Thymus (tissue), 11 donors: ENCODE data around the gene SP110. TPM values are rescaled to one million over a fixed set of nuclear protein-coding genes. Genes with fewer than 3 reads are reported as not detected.

ENCODE experiments used
- DNase-seq, 9 donors: peaks; one replicate each; pipeline ENCODE4 v3.0.0-alpha.2; 2013; ENCODE audit warnings: low spot score in 9 of 9, low read depth in 6 of 9, missing footprints in 1 of 9
- H3K27ac ChIP-seq, 2 donors: one replicate each; pipeline ENCODE4 v1.5.1; 2013; ENCODE audit warnings: control low read depth in 1 of 2, low read depth in 1 of 2, low read length in 1 of 2, mild to moderate bottlenecking in 1 of 2, moderate library complexity in 1 of 2
- H3K27me3 ChIP-seq, 2 donors: one replicate each; pipeline ENCODE4 v1.5.1; 2013; ENCODE audit warnings: low read length in 1 of 2; ENCODE audit not compliant: control insufficient read depth in 2 of 2, insufficient read depth in 1 of 2
- H3K36me3 ChIP-seq, 2 donors: one replicate each; pipeline ENCODE4 v1.5.1; 2013; ENCODE audit warnings: low read length in 1 of 2, mild to moderate bottlenecking in 1 of 2, moderate library complexity in 1 of 2; ENCODE audit not compliant: control insufficient read depth in 2 of 2, insufficient read depth in 2 of 2
- H3K4me1 ChIP-seq, 2 donors: one replicate each; pipeline ENCODE4 v1.5.1; 2013; ENCODE audit warnings: low read length in 2 of 2; ENCODE audit not compliant: control insufficient read depth in 2 of 2, insufficient read depth in 2 of 2
- H3K4me3 ChIP-seq, 2 donors: one replicate each; pipeline ENCODE4 v1.5.1; 2013; ENCODE audit warnings: low read length in 2 of 2, control low read depth in 1 of 2, mild to moderate bottlenecking in 1 of 2
- H3K9me3 ChIP-seq, 2 donors: one replicate each; pipeline ENCODE4 v1.5.1; 2013; ENCODE audit warnings: low read length in 1 of 2, mild to moderate bottlenecking in 1 of 2; ENCODE audit not compliant: control insufficient read depth in 2 of 2, insufficient read depth in 1 of 2
- WGBS: extraction: QIAGEN DNeasy Blood & Tissue Kit; methylation state at CpG from one replicate; pipeline ENCODE4 v1.1.7; 2013; 5-methylcytosine and 5-hydroxymethylcytosine counted together
- polyA plus RNA-seq: library from polyadenylated mRNA; stranded (reverse); fragments of 200-250 nt; gene quantifications from one replicate; pipeline ENCODE4 v1.2.3, GENCODE V29; 2013
- total RNA-seq: library from RNA; stranded (reverse); fragments of 120-200 nt; gene quantifications from one replicate; pipeline ENCODE4 v1.2.4, GENCODE V29; 2013
- donor health status: healthy.

The SP110 gene
- total and polyA plus RNA-seq, 2 donors: 42.8 to 50.1 TPM

DNA sequence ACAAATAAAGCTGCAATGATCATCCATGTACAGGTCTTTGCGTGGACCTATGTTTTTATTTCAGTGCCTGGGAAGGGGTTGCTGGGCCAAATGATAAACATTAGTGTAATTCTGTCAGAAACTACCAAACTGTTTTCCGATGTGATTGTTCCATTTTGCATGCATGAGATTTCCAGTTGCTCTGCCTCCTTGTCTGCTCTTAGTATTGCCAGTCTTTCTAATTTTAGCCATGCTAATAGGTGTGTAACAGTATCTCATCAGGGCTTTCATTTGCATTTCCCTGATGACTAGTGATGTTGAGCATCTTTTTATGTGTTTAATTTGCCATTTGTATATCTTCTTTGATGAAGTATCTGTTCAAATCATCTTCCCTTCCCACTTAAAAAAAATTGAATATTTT lies 67.5 kb downstream of the SP110 start:
- Histone ChIP-seq H3K9me3 (peaks cover 0 to 4% of the 10 kb centered on the region in 2 donors), H3K4me1 (no peaks in the 10 kb centered on the region), H3K36me3 (no peaks in the 10 kb centered on the region), H3K27ac (no peak overlapping the region), H3K4me3 (no peak overlapping the region), H3K27me3 (no peaks in the 10 kb centered on the region)
- DNase-seq: no peak
- 98% methylated on average over 2 of the region's 2 CpGs for WGBS

DNA sequence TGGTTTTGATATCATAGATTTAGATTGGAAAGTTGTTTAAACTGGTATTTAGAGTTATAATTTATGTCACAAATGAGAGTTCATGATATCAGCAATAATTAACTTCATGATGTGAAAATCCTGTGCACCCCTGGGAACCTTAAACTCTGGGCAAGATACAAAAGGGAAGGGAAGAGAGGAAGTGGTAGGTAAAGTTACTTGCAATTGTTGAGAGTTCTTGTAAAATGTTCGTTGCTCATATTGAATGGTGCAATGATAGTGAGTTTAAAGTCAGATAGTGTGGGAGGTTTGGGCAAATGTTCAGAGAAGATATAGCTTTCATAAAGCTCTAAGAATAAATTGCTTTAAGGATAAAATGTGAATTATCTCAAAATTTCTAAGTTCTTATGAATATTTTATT lies 75.4 kb downstream of the SP110 start:
- no peak for DNase-seq
- H3K9me3 ChIP-seq: peaks cover 0 to 8% of the 10 kb centered on the region in 2 donors
- no peaks in the 10 kb centered on the region for H3K4me1 ChIP-seq
- no peak overlapping the region for H3K27ac ChIP-seq
- H3K27me3 ChIP-seq: no peaks in the 10 kb centered on the region
- no peaks in the 10 kb centered on the region for H3K36me3 ChIP-seq
- H3K4me3 ChIP-seq: no peak overlapping the region
- 24% methylated on average over 1 of the region's 1 CpG for WGBS

GRCh38 chr2:230140667-230141066 lies 79.1 kb downstream of the SP110 start:
- H3K4me3 ChIP-seq: no peak overlapping the region
- 98% methylated on average over 3 of the region's 3 CpGs for WGBS

GRCh38 chr2:230137902-230138539 lies 81.8 kb downstream of the SP110 start:
- Histone ChIP-seq H3K27me3 (no peaks in the 10 kb centered on the region), H3K4me1 (no peaks in the 10 kb centered on the region), H3K36me3 (no peaks in the 10 kb centered on the region), H3K9me3 (peaks cover 0 to 7% of the 10 kb centered on the region in 2 donors), H3K4me3 (no peak overlapping the region), H3K27ac (no peak overlapping the region)
- DNase-seq: no peak
- WGBS: 96% methylated on average over 1 of the region's 1 CpG

More at GRCh38 chr2:230140667-230141066, 79.1 kb downstream of the SP110 start:
- Histone ChIP-seq H3K27me3 (no peaks in the 10 kb centered on the region), H3K36me3 (no peaks in the 10 kb centered on the region), H3K4me1 (no peaks in the 10 kb centered on the region), H3K27ac (no peak overlapping the region), H3K9me3 (peaks cover 0 to 4% of the 10 kb centered on the region in 2 donors)
- no peak for DNase-seq

GRCh38 chr2:230135130-230135525 lies 84.7 kb downstream of the SP110 start:
- H3K4me3 ChIP-seq: no peak overlapping the region
- no peak for DNase-seq
- WGBS: 21% methylated on average over 4 of the region's 4 CpGs
- no peaks in the 10 kb centered on the region for H3K27me3 ChIP-seq
- H3K36me3 ChIP-seq: no peaks in the 10 kb centered on the region
- H3K27ac ChIP-seq: no peak overlapping the region
- peaks cover 0 to 3% of the 10 kb centered on the region in 2 donors for H3K9me3 ChIP-seq
- no peaks in the 10 kb centered on the region for H3K4me1 ChIP-seq

DNA sequence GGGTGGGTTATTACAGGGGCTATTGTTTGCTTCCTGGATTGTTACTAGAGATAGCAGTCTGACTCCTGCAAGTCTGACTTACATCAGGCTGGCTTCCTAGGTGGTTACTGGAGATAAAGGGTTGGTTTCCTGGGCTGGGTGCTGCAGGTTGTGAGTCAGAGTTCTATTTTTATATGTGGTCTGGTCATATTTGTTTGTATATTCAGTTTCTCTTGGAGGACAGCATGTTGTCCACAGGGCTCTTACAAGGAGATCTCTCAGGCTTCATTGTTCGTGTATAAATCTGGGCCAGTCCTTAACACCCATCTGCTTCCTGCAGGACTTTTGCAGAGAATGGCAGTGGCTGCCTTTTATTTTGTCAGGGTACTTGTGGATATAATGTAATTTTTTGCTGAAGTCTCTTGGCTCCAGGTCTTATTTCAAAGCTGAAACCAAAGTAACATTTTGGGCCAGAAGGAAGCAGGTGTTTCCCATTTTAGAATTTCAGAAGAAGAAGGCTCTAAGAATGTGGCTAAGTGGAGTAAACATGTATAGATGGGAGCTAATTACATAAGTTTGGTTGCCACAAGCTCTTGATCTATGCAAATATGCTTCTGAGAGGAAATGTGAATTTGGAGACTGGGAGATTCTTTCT lies 85.2 kb downstream of the SP110 start:
- H3K27ac ChIP-seq: no peak overlapping the region
- no peaks in the 10 kb centered on the region for H3K36me3 ChIP-seq
- no peak overlapping the region for H3K4me3 ChIP-seq
- DNase-seq: no peak
- peaks cover 0 to 3% of the 10 kb centered on the region in 2 donors for H3K9me3 ChIP-seq
- no peaks in the 10 kb centered on the region for H3K27me3 ChIP-seq
- no peaks in the 10 kb centered on the region for H3K4me1 ChIP-seq
- WGBS: 13% methylated on average over 1 of the region's 1 CpG

- 96% methylated on average over 4 of the region's 4 CpGs for WGBS
- Histone ChIP-seq H3K9me3 (peaks cover 0 to 3% of the 10 kb centered on the region in 2 donors), H3K4me1 (no peaks in the 10 kb centered on the region), H3K27me3 (no peaks in the 10 kb centered on the region), H3K4me3 (no peak overlapping the region), H3K27ac (no peak overlapping the region), H3K36me3 (no peaks in the 10 kb centered on the region)
- no peak for DNase-seq
These were observed 88.4 kb downstream of the SP110 start for GRCh38 chr2:230131366-230131765.

GRCh38 chr2:230130668-230131364 lies 89.0 kb downstream of the SP110 start:
- Histone ChIP-seq H3K4me1 (no peaks in the 10 kb centered on the region), H3K9me3 (peaks cover 0 to 3% of the 10 kb centered on the region in 2 donors), H3K36me3 (no peaks in the 10 kb centered on the region), H3K4me3 (no peak overlapping the region), H3K27me3 (no peaks in the 10 kb centered on the region), H3K27ac (no peak overlapping the region)
- no peak for DNase-seq
- 95% methylated on average over 11 of the region's 11 CpGs for WGBS

- 99% methylated on average over 1 of the region's 1 CpG for WGBS
- H3K27me3 ChIP-seq: no peaks in the 10 kb centered on the region
These were observed 90.4 kb downstream of the SP110 start for GRCh38 chr2:230129343-230129742.

More at GRCh38 chr2:230129343-230129742, 90.4 kb downstream of the SP110 start:
- Histone ChIP-seq H3K36me3 (no peaks in the 10 kb centered on the region), H3K4me3 (no peak overlapping the region), H3K4me1 (peaks cover 0 to 3% of the 10 kb centered on the region in 2 donors), H3K27ac (no peak overlapping the region), H3K9me3 (no peaks in the 10 kb centered on the region)
- no peak for DNase-seq
